Panc1 (cell line): ENCODE measurements around the gene CTRB2.

ENCODE experiments used
- POLR2AphosphoS5 ChIP-seq: IDR thresholded peaks from 2 replicates; pipeline ENCODE4 v1.6.1; 2012; ENCODE audit warnings: mild to moderate bottlenecking, low read depth, low read length, moderate library complexity
- SIN3A ChIP-seq: IDR thresholded peaks from 2 replicates; pipeline ENCODE4 v1.6.1; 2012; ENCODE audit warnings: low read depth, mild to moderate bottlenecking, low read length, moderate library complexity, borderline replicate concordance; ENCODE audit not compliant: insufficient read depth
- TCF7L2 ChIP-seq: IDR thresholded peaks from 2 replicates; pipeline ENCODE4 v1.6.1; 2011; ENCODE audit warnings: mild to moderate bottlenecking, low read depth, low read length, inconsistent platforms
- TF ChIP-seq, protein P1 (sequence below): fragments of 450-650 bp; IDR thresholded peaks from 2 replicates; pipeline ENCODE4 v1.5.1; 2017; ENCODE audit warnings: mild to moderate bottlenecking

DNA sequence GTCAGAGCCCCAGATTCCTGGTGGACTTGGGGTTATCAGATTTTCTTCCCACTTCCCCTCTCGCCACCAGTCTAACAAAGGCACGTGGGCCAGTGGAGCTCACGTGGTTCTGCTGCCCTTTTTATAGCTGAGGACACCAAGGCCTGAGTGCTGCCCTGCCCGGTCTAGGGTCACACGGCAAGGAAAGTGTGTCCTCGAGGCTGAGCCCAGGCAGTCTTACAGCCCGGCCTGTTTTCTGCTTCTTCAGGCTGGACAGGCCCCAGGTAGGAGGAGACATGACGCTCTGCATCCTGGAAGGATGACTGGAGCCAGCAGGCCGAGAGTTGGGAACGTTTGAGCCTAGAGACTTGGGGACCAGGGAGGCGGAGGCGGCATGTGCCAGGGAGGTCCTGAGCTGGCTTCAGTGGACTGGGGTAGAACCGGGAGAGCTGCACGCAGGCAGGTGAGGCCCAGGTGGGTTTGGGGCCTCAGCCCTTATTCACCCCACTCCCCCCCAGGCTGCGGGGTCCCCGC, 15.4 kb upstream of the CTRB2 start:
- TF ChIP-seq SIN3A: no peak
- TF ChIP-seq, protein P1, sequence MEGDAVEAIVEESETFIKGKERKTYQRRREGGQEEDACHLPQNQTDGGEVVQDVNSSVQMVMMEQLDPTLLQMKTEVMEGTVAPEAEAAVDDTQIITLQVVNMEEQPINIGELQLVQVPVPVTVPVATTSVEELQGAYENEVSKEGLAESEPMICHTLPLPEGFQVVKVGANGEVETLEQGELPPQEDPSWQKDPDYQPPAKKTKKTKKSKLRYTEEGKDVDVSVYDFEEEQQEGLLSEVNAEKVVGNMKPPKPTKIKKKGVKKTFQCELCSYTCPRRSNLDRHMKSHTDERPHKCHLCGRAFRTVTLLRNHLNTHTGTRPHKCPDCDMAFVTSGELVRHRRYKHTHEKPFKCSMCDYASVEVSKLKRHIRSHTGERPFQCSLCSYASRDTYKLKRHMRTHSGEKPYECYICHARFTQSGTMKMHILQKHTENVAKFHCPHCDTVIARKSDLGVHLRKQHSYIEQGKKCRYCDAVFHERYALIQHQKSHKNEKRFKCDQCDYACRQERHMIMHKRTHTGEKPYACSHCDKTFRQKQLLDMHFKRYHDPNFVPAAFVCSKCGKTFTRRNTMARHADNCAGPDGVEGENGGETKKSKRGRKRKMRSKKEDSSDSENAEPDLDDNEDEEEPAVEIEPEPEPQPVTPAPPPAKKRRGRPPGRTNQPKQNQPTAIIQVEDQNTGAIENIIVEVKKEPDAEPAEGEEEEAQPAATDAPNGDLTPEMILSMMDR: no peak
- TF ChIP-seq TCF7L2: no peak
- no peak for TF ChIP-seq POLR2AphosphoS5
